Nephron progenitor cell (in vitro differentiated cells): ENCODE measurements around the gene CPLX3.

Source experiments
- DNase-seq: peaks from one replicate; pipeline ENCODE4 v3.0.0; 2021
- H3K27ac Mint-ChIP-seq: 2 replicates; pipeline ENCODE4 v1.8.0; 2021; ENCODE audit warnings: mild to moderate bottlenecking, moderate library complexity, mixed read lengths
- H3K27me3 Mint-ChIP-seq: 2 replicates; pipeline ENCODE4 v1.8.0; 2021; ENCODE audit warnings: mild to moderate bottlenecking, low read depth, mixed read lengths; ENCODE audit not compliant: poor library complexity
- H3K36me3 Mint-ChIP-seq: 2 replicates; pipeline ENCODE4 v1.8.0; 2021; ENCODE audit warnings: low read depth, mixed read lengths
- H3K4me1 Mint-ChIP-seq: 2 replicates; pipeline ENCODE4 v1.8.0; 2021; ENCODE audit warnings: mixed read lengths
- H3K4me3 Mint-ChIP-seq: 2 replicates; pipeline ENCODE4 v1.8.0; 2021; ENCODE audit warnings: mild to moderate bottlenecking, moderate library complexity, mixed read lengths
- H3K9me3 Mint-ChIP-seq: 2 replicates; pipeline ENCODE4 v1.8.0; 2021; ENCODE audit warnings: mild to moderate bottlenecking, moderate library complexity, mixed read lengths
- TF ChIP-seq, protein P1 (sequence below): fragments of 200-600 bp; sonication (generic); IDR thresholded peaks from 2 replicates; pipeline ENCODE4 v1.5.0; 2021; ENCODE audit warnings: antibody characterized with exemption

Gene CPLX3

DNA sequence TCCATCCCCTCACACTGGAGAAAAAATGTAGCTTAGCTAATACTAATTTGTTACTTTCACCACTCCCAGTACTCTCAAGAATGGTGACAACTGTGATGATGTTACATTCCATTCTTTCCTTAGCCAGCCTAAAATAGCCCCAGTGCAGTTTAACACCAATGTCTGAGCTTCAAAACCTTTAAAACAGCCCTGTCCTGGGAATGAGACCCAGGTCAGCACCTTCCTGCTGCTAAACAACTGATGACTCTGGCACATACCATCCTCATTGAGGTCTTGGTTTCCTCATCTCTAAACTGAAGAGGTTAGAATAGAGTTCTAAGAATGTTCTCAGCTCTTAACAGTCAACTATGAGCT is 42.9 kb downstream of the CPLX3 start:
- Mint-ChIP-seq H3K4me3 (no peak overlapping the region), H3K27ac (no peak overlapping the region), H3K36me3 (peaks cover 15% of the 10 kb centered on the region), H3K9me3 (peaks cover 6% of the 10 kb centered on the region), H3K4me1 (peaks cover 39% of the 10 kb centered on the region), H3K27me3 (peaks cover 2% of the 10 kb centered on the region)
- no peak for DNase-seq
- TF ChIP-seq, protein P1, sequence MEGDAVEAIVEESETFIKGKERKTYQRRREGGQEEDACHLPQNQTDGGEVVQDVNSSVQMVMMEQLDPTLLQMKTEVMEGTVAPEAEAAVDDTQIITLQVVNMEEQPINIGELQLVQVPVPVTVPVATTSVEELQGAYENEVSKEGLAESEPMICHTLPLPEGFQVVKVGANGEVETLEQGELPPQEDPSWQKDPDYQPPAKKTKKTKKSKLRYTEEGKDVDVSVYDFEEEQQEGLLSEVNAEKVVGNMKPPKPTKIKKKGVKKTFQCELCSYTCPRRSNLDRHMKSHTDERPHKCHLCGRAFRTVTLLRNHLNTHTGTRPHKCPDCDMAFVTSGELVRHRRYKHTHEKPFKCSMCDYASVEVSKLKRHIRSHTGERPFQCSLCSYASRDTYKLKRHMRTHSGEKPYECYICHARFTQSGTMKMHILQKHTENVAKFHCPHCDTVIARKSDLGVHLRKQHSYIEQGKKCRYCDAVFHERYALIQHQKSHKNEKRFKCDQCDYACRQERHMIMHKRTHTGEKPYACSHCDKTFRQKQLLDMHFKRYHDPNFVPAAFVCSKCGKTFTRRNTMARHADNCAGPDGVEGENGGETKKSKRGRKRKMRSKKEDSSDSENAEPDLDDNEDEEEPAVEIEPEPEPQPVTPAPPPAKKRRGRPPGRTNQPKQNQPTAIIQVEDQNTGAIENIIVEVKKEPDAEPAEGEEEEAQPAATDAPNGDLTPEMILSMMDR = no peak

DNA sequence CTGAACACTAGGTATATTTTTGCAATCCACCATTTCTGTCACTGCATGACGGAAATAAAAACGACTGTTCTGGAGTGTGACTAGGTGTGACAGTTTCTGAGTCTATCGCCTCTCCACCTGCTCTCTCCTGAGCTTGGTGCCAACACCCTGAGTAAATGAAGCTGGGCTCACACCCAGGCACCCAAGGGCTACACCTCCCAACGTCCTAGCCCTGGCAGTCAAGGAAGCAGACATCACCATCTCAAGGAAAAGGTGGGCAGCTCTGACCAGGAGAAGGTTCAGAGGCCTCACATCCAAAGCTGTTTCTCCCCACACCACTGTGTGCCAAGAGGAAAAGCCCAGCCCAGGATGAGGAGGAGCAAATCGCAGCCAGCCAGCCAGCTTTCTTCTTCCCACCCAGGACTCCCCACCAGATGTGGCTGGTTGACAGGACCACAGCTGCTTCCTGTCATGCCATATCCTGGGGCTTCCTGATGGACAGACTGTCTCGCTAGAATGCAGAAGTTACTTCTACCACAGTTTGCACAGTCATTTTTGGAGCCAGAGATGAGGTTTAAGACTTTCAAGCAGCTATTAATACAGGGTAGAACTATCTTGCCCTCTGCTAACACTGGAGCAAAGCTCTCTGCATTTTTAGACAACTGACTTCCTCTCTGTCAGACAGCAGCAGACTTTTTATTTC is 43.4 kb downstream of the CPLX3 start:
- peaks cover 2% of the 10 kb centered on the region for H3K27me3 Mint-ChIP-seq
- H3K9me3 Mint-ChIP-seq = peaks cover 6% of the 10 kb centered on the region
- peak overlapping the region; percentile 11 for H3K4me3 Mint-ChIP-seq
- H3K4me1 Mint-ChIP-seq = peaks cover 39% of the 10 kb centered on the region
- H3K36me3 Mint-ChIP-seq = peaks cover 15% of the 10 kb centered on the region
- DNase-seq = no peak
- TF ChIP-seq, protein P1 = no peak
- H3K27ac Mint-ChIP-seq = no peak overlapping the region

DNA sequence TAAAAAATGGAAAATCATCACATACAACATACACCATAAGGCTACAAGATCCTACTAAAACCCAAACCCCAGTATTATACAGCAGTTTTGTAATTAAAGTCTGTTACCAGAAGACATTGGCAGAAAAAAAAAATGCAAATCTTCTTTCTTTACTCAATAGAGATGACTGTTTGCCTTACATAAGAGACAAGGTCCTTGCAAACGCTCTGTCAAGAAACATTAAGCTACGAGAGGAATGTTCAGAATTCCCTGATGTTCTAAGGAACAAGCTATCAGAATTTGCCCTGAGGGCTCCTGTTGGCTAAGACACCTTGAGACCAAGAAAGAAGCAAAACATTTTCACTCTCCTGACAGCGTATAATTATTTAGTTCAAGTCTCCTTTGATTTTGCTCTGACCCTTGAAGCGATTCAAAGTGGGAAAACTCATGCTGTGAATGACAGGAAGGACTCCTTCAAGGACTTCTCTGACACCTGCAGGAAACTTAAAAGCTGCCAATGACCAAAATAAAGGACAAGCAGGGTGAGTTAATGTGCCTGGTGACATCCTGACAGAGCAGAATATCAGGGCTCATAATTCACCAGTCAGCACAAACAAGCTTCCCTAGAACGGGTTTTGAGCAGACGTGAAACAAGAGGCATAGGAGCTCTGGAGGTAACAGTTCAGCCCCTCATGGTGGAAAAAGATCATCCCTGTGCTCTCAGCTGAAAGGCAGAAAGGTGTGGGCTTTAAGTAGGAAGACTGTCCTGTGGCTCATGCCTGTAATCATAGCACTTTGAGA is 44.2 kb downstream of the CPLX3 start:
- no peak for DNase-seq
- TF ChIP-seq, protein P1 = no peak
- Mint-ChIP-seq H3K9me3 (peaks cover 6% of the 10 kb centered on the region), H3K36me3 (peaks cover 15% of the 10 kb centered on the region), H3K4me3 (peak overlapping the region; percentile 65), H3K27ac (peak overlapping the region; percentile 48), H3K27me3 (peaks cover 5% of the 10 kb centered on the region), H3K4me1 (peaks cover 37% of the 10 kb centered on the region)

GRCh38 chr15:74872702-74873035 is 46.2 kb downstream of the CPLX3 start:
- peaks cover 7% of the 10 kb centered on the region for H3K36me3 Mint-ChIP-seq
- peak overlapping the region; percentile 57 for H3K27ac Mint-ChIP-seq
- no peak for DNase-seq
- TF ChIP-seq, protein P1 = no peak
- peak overlapping the region; percentile 94 for H3K4me3 Mint-ChIP-seq
- H3K4me1 Mint-ChIP-seq = peaks cover 25% of the 10 kb centered on the region
- H3K9me3 Mint-ChIP-seq = peaks cover 6% of the 10 kb centered on the region
- H3K27me3 Mint-ChIP-seq = peaks cover 4% of the 10 kb centered on the region

GRCh38 chr15:74873036-74873755 is 46.8 kb downstream of the CPLX3 start, which contains the start of gene SCAMP2:
SCAMP2 (minus strand) TSS chr15:74873365; CDS start chr15:74873255, 110 bp downstream.
- Mint-ChIP-seq H3K27me3 (peaks cover 4% of the 10 kb centered on the region), H3K9me3 (peaks cover under 1% of the 10 kb centered on the region), H3K27ac (peak within 1 kb of the TSS; percentile 90), H3K36me3 (peaks cover 2% of the 10 kb centered on the region), H3K4me1 (peaks cover 25% of the 10 kb centered on the region), H3K4me3 (peak within 1 kb of the TSS; percentile 94)
- TF ChIP-seq, protein P1 = no peak
- peak; percentile 91 for DNase-seq
